22Rv1 (cell line): ENCODE results near the gene CCDC32.

Source experiments
- CTCF ChIP-seq: fragments of 450-650 bp; IDR thresholded peaks from 2 replicates; pipeline ENCODE4 v1.5.1; 2017; ENCODE audit warnings: mild to moderate bottlenecking
- ZFX ChIP-seq: fragments of 450-650 bp; IDR thresholded peaks from 2 replicates; pipeline ENCODE4 v1.6.1; 2017; ENCODE audit warnings: antibody characterized with exemption, borderline replicate concordance

DNA sequence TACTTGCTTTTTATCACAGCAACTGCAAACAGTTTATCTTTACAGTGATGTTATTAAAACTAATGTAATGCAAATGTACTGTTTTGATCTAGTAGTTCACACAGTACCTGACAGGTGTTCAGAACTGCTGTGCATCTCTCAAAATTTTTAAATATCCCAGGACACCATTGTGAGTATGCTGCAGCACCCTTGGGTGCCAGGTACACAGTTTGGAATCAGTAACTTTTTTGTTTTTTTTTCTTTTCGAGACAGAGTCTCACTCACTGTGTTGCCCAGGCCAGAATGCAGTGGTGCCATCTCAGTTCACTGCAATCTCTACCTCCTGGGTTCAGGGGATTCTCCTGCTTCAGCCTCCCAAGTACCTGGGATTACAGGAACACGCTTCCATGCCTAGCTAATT lies 32.2 kb upstream of the CCDC32 start:
- TF ChIP-seq CTCF (no peak), ZFX (no peak)
